GM15510 (cell line): ENCODE results near the gene ATP5IF1.

Experiments used
- POLR2A ChIP-seq: IDR thresholded peaks from 3 replicates; pipeline ENCODE4 v1.6.1; 2011; ENCODE audit warnings: borderline replicate concordance; ENCODE audit not compliant: insufficient read length; ENCODE audit errors: extremely low read depth

ATP5IF1 gene

DNA sequence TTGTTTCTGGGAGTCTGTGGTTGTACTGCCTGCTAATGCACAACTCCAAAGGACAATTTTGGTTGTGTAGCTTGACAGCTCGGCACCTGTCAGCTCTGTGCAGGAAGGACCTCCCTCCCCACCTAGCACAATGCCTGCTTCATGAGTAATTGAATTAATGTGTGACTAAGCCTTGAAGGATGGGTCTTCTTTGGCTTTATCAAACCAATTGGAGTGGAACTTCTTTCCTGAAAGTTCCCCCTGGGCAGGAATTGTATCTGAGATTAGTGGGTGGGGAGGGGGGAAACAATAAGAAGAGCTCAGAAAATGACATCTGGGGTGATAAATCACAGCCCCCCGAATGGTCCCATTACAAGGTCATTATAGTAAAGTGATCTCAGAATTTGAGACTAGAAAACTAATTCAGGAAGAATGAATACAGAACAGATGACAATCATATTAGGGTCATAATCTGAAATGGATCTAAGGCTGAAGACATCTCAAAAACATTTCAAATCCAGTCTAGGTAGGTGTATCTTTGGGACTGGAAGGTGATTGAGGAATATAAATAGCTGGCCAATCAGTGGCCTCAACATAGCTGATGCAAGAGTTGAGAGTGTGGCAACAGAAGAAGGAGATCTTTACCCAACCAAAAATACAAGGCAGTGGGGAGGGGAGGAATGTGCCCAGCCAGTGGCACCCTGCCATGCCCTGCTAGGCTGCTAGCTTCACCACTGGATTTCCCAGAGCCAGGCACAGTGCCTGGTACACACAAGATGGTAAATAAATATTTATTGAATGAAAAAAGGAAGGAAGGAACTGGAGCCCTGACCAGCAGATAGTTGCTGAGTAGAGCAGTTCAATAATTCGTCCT is 13.3 kb downstream of the ATP5IF1 start:
- TF ChIP-seq POLR2A: peak; percentile 53

DNA sequence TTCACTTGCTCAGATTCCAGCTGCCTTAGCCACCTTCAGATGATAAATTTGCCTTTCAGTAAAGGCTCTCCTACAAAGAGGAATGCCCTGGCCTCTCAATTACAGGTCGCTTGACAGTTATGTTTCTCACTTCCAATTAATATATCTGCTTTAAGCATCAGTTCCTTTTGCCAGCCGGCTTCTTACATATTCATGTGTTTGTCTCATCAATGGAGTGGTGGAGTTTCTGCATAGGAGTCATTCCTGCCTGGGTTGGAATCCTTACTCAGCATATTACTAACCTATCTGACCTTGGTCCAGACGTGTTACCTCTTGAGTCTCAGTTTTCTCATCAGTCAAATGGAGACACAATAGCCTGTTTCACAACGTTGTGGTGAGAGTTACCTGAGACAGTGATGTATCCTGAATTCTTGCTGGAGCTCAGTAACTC is 14.0 kb downstream of the ATP5IF1 start:
- no peak for TF ChIP-seq POLR2A

DNA sequence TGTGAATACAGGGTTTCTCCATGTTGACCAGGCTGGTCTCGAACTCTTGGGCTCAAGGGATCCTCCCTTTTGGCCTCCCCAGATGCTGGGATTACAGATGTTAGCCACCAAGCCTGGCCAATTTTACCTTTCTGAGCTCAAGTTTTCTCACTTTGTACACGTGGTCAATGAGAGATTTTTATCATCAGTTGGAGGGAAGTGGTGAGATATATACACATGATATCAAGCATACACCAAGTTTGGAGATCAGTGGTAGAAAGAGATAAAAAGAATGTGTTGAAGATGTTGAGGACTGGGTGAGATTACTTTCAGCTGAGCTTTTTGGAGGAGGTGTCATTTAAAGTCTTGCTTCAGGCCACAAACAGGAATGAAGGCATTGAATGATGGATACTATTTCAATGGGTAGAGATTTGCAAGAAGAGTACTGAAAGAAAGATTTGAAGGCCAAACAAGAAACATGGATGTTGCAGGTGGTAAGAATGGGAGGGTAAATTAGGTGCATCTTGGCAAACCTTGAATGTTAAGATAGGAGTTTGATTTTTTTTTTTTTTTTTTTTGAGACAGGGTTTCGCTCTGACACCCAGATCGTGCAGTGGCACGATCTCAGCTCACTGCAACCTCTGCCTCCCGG is 20.4 kb downstream of the ATP5IF1 start:
- no peak for TF ChIP-seq POLR2A

DNA sequence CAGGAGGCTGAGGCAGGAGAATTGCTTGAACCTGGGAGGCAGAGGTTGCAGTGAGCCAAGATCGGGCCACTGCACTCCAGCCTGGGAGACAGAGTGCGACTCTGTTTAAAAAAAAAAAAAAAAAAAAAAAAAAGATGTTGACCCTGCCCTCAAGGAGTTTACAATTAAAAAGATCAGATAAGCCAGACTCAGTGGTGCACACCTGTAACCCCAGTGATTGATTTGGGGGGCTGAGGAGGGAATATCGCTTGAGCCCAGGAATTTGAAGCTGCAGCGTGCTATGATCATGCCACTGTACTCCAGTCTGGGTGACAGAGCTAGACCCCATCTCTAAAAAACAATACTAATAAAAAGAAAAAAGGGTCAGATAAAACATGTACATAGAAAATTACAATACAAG is 21.8 kb downstream of the ATP5IF1 start:
- TF ChIP-seq POLR2A: no peak

DNA sequence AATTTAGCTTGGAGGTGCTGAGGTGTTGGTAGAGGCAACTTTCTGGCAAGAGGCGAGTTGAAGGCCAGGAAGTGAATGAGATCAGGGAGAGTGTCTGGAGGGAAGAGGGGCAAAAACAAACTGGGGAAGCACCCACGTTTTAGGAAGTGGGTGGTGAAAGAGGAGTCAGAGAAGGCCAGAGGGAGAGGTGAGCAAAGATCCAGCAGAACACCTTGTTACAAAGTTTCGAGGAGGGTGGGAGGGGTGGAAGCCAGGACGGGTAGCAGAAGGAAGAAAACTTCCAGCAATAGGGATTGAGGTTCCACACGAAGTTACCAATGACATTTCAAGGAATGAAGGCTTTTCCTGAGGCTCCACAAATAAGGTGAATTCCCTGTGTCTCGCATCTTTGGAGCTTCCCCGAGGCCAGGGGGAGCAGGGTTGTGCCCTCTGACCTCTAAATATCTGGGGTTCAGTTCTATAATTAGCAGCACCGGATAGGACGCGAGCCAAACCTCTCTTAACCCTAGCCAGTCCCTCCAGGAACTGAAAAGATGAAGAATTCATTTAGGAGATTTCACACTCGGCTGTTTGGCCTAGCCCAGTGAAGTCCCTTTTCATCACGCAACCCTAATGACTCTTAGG is 22.8 kb downstream of the ATP5IF1 start:
- TF ChIP-seq POLR2A: no peak

DNA sequence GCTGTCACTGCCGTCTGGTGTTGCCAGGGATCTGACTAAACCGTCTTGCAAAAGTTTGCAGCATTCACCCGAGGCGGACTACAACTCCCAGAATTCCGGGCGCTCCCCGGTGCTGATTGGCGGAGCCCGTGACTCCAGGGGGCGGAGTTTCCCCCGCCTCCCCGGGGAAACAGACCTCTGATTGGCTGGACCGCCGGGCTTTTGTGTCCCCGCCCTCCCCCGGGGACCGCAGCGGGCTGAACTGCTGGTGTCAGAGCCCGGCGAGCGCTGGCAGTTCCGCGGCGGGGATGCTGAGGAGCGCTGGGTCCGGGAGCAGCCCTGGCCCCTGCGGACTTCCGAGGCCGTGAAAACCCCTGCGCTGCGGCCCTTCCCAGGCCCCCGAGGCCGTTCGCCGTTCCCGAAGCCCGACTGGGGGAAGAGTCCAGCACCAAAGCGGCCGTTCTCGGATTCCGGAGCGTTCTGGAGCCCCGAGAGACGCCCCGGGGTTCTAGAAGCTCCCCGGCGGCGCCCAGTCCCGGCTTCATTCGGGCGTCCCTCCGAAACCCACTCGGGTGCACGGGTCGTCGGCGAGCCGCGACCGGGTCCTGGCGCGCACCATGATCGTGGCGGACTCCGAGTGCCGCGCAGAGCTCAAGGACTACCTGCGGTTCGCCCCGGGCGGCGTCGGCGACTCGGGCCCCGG is 23.5 kb downstream of the ATP5IF1 start, which contains the start of gene SESN2:
TSS of gene SESN2 (plus strand) at position 267 of the 682 bp plus-strand sequence. CDS start at position 597, 330 bp downstream.
- peak; percentile 98 for TF ChIP-seq POLR2A

DNA sequence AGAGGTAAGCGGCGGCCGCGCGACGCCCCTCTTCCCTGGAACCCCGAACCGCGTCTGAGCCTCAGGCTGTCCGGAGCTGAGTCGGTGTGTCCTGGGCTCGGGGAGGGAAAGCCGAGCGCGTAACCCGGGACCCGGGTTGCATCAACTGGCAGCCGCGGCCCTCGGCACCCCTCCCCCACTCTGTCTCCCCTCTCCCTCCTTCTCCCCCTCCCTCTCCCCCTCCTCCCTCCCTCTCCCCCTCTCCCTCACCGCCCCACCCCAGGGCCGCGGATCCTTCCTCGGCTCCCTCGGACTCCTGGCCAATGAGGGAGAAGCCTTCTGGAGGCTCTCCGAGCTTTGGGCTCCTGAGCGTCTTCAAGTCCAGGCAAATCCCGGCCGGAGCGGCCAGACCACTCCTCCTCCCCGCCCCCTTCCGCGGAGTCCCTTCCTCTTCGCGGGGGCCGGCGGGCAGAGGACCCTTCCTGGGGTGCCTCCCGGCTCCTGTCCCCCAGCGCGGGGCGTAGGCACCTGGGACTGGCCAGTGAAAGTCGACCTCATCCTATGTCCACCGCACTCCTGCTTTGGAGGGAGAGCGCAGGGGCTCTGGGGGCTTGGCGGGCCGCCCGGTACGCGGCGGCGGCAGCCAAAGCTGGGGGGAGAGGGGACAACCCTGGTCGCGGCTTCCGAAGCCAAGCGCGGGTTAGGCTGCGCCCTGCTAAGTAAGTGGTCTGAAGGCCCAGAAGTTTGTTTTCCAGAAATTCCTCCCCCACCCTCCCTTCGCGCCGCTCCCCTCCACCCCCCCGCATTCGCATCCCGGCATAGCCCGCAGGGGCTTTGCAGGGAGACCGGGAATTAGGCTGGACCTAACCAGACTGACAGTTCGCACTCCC is 24.2 kb downstream of the ATP5IF1 start:
- TF ChIP-seq POLR2A: no peak

DNA sequence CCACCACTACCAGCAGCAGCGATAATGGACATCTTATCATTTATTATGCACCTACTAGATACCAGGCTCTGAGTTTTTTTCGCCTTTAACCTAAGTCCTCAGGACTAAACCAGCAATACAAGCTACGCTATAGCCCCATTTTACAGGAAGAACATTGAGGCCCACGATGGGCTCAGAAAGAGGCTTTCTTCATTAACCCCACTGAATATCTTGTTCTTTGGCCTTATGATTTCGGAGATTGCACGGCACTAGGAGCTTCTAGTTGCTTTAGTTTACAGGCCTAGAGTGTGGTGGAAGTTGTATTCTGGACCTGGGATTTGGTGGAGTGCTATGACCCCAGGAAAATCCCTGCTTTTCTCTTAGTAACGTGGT is 24.9 kb downstream of the ATP5IF1 start:
- TF ChIP-seq POLR2A: no peak

DNA sequence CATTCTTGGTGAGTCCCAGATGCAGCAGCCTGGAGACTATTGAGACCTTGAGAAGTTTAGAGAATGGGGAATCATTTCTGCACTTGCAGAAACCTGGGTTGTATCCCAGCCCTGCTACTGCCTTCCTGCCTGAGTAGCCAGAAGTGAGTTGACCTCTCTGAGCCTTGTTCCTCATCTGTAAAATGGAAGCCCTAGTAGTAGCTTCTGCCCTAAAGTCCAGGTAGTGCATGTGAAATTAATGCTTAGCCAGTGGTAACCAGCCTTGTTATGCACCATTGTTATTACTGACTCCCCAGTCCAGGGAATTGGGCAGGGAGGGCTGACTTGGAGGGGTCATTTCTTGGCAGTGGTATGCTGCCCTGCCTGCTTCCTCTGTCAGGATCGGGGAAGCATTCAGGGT is 29.0 kb downstream of the ATP5IF1 start:
- TF ChIP-seq POLR2A: no peak

DNA sequence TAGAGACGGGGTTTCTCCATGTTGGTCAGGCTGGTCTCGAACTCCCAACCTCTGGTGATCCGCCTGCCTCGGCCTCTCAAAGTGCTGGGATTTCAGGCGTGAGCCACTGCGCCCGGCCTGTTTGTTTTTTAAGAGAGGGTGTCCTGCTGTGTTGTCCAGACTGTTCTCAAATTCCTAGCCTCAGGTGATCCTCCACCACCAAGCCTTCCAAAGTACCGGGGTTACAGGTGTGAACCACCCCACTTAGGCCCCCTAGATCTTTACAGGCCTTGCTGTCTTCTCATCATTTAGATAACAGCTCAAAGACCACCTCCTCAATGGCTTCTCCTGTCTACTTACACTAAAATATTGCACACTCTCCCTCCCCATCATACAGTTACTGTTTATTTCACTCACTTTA is 29.7 kb downstream of the ATP5IF1 start:
- no peak for TF ChIP-seq POLR2A

DNA sequence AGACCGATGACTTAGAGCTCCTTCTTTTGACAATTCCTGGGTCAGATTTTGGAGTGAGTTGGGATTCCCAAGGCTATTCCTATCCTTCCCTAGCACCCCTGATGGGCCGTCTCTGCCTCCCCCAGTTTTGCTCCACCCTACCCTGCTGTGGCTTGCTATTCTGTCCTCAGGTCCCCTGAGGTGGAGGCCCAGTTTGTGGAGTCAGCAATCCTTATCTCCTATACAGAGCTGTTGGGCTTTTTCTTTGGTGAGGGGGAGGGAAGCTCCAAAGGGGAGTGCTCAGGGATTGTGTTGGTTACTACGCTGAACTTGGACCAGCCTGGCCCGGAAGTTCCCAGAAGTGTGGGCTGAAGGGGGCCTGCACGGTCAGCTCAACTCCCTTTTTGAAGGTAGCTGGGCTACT is 31.0 kb downstream of the ATP5IF1 start:
- TF ChIP-seq POLR2A: no peak

DNA sequence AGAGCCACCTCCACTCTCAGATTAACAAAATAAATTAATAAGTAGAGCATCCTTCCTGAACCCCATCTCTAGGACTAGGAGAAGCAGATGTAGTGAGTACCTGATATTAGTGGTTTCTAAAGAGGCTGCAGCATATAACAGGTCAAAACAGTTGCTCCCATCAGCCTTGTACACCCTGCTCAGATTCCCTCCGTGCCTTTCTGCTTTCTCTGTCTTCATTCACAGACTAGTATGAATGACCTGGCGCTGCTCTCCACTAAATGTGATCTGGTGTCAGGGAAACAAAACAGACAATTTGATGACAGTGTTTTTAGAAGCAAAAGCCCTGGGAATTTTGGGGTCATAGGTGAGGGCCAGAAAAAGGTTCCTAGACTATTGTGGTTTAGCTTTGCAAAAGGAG is 31.7 kb downstream of the ATP5IF1 start:
- TF ChIP-seq POLR2A: no peak

DNA sequence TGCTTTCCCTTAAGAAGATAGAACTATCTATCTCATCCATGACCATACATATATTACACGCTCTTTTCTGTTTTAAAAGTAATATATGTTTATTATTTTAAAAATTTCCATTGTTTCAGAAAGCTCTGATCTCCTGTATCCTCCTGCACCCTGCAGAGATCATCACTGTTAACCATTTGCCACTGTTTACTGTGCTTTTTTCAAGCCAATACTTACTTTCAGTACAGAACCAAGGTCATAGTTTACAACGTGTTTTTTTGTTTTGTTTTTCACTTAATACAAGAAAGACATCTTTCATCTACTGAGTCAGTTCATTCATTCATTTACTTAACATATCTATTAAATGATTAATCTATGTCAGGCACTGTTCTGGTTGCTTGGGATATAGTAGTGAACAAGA is 33.6 kb downstream of the ATP5IF1 start:
- no peak for TF ChIP-seq POLR2A

DNA sequence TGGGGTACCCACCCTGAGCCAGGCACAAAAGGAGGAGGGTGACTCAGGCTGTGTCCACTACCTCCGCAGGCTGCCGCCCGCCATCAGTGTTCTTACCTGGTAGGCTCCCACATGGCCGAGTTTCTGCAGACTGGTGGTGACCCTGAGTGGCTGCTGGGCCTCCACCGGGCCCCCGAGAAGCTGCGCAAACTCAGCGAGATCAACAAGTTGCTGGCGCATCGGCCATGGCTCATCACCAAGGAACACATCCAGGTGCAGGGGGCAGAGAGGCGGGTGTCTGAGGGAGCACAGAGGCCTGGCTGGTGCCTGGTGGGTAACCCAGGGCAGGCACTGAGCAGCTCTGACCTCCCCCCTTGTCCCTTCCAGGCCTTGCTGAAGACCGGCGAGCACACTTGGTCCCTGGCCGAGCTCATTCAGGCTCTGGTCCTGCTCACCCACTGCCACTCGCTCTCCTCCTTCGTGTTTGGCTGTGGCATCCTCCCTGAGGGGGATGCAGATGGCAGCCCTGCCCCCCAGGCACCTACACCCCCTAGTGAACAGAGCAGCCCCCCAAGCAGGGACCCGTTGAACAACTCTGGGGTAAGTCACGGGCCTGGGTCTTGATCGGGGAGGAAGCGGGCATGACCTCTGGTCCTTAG is 36.4 kb downstream of the ATP5IF1 start:
- no peak for TF ChIP-seq POLR2A
